Measurements from ENCODE around the gene ARID1B. TPM values are rescaled to one million over a fixed set of nuclear protein-coding genes. Genes with fewer than 3 reads are reported as not detected.

The ARID1B gene
- total RNA-seq, 1 experiment from 2014 or later = 24.2 TPM

DNA sequence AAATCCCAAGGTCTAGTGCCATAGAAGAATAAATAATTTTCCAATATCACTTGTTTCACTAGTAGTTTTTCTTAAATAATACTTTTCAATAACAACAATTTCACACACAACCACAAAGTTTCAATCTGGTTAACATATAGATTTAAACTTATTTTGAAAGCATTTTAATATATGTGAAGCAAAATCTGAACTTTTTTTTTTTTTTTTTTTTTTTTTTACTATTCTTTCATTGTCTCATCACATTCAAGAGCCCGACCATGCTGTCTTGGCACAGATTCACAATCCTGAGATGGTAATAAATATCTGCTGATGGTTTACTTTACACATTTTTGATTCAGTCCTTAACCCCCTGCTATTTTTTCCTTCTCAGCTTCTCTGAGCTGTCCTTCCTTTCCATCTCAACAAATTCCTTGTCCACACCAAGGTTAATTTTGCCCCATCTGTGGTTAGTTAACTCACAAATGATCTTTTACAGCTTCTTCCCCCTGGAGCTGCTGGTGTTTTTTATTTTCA lies 283.3 kb downstream of the ARID1B start:
- H3K27me3 ChIP-seq (ENCODE audit: low read length) = no peaks in the 10 kb centered on the region
- H3K4me1 ChIP-seq (ENCODE audit: insufficient read depth, low read length) = peaks cover 14% of the 10 kb centered on the region
- ChIA-PET CTCF (no interaction called here), POLR2A (ENCODE audit: unreplicated experiment) (no interaction called here)
- TF ChIP-seq EZH2 (IDR thresholded peaks at IDR 0.05; ENCODE audit: low read length, unreplicated experiment) (no peak), EZH2phosphoT487 (IDR thresholded peaks at IDR 0.05; ENCODE audit: borderline replicate concordance, low read length) (no peak)
- TF ChIP-seq, protein P1, sequence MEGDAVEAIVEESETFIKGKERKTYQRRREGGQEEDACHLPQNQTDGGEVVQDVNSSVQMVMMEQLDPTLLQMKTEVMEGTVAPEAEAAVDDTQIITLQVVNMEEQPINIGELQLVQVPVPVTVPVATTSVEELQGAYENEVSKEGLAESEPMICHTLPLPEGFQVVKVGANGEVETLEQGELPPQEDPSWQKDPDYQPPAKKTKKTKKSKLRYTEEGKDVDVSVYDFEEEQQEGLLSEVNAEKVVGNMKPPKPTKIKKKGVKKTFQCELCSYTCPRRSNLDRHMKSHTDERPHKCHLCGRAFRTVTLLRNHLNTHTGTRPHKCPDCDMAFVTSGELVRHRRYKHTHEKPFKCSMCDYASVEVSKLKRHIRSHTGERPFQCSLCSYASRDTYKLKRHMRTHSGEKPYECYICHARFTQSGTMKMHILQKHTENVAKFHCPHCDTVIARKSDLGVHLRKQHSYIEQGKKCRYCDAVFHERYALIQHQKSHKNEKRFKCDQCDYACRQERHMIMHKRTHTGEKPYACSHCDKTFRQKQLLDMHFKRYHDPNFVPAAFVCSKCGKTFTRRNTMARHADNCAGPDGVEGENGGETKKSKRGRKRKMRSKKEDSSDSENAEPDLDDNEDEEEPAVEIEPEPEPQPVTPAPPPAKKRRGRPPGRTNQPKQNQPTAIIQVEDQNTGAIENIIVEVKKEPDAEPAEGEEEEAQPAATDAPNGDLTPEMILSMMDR (conservative IDR thresholded peaks at IDR 0.05; ENCODE audit: low read depth, low read length) = no peak
- H3K9me3 ChIP-seq (ENCODE audit: low read length) = no peaks in the 10 kb centered on the region
- intact Hi-C loops (cut with micrococcal nuclease) = no loop called here
- no peak overlapping the region for H3K4me2 ChIP-seq (ENCODE audit: low read length)
- no peak overlapping the region for H3K9ac ChIP-seq (ENCODE audit: low read length)
- DNase-seq (no peak), ATAC-seq (no peak)
- BruUV-seq (replicated peaks) = no TSS peak
- H2AFZ ChIP-seq (ENCODE audit: low read length) = no peak overlapping the region
- no peaks in the 10 kb centered on the region for H3F3A ChIP-seq (ENCODE audit: low read length, unreplicated experiment)
- H4K20me1 ChIP-seq (ENCODE audit: low read length) = no peaks in the 10 kb centered on the region
- 0 out of 2 replicates have a peak, but pooled peaks cover 6% of the 10 kb centered on the region for H3K79me2 ChIP-seq (ENCODE audit: low read length)
- H3K4me3 ChIP-seq (ENCODE audit: low read length) = no peak overlapping the region
- no peak overlapping the region for H3K27ac ChIP-seq (ENCODE audit: low read length)
- H3K36me3 ChIP-seq (ENCODE audit: low read depth, low read length) = no peaks in the 10 kb centered on the region
- H3K9me2 ChIP-seq (replicated peaks; ENCODE audit: low read length) = no peaks in the 10 kb centered on the region

DNA sequence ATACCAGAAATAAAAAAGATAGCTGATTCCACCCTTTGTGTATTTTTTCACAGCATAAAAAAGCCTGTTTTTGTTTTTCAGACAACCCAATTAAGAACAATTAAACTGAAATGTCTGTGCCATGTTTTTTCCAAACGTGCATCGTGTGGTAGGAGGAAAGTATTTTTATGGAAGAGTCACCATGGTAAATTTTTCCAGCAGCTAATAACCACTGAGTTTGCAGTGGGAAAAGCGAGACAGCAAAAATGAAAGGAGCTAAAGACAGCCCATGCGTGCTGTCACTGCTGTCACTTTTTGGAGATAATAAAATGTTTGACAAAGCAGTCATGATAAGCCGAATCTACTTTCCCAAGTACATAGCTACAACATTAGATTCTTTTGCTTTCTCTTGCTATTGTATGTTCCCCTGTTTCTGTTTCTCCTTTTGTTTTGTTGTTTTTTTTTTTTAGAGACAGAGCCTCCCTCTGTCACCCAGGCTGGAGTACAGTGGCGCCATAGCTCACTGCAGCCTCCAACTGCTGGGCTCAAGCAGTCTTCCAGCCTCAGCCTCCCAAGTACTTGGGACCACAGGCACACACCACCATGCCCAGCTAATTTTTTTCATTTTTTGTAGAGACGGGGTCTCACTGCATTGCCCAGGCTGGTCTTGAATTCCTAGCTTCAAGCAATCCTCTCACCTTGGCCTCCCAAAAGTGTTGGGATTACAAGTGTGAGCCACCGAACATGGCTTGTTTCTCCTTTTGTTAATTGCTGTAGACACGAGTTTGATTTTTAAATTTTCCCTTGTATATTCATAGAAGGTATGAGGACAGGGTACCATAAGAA lies 284.8 kb downstream of the ARID1B start:
- H3K4me2 ChIP-seq (ENCODE audit: low read length) = no peak overlapping the region
- intact Hi-C loops (cut with micrococcal nuclease) = no loop called here
- H4K20me1 ChIP-seq (ENCODE audit: low read length) = no peaks in the 10 kb centered on the region
- DNase-seq (no peak), ATAC-seq (no peak)
- H3K9ac ChIP-seq (ENCODE audit: low read length) = no peak overlapping the region
- H3K9me3 ChIP-seq (ENCODE audit: low read length) = no peaks in the 10 kb centered on the region
- BruUV-seq (replicated peaks) = no TSS peak
- H3K9me2 ChIP-seq (replicated peaks; ENCODE audit: low read length) = no peaks in the 10 kb centered on the region
- ChIA-PET CTCF (no interaction called here), POLR2A (ENCODE audit: unreplicated experiment) (no interaction called here)
- no peak overlapping the region for H2AFZ ChIP-seq (ENCODE audit: low read length)
- no peak for TF ChIP-seq EZH2phosphoT487 (IDR thresholded peaks at IDR 0.05; ENCODE audit: borderline replicate concordance, low read length)
- TF ChIP-seq, protein P1 (conservative IDR thresholded peaks at IDR 0.05; ENCODE audit: low read depth, low read length) = no peak
- TF ChIP-seq EZH2 (IDR thresholded peaks at IDR 0.05; ENCODE audit: low read length, unreplicated experiment) = no peak
- no peaks in the 10 kb centered on the region for H3K27me3 ChIP-seq (ENCODE audit: low read length)
- H3K27ac ChIP-seq (ENCODE audit: low read length) = no peak overlapping the region
- no peaks in the 10 kb centered on the region for H3K36me3 ChIP-seq (ENCODE audit: low read depth, low read length)
- H3K79me2 ChIP-seq (ENCODE audit: low read length) = 0 out of 2 replicates have a peak, but pooled peaks cover 6% of the 10 kb centered on the region
- H3K4me3 ChIP-seq (ENCODE audit: low read length) = no peak overlapping the region
- no peaks in the 10 kb centered on the region for H3F3A ChIP-seq (ENCODE audit: low read length, unreplicated experiment)
- H3K4me1 ChIP-seq (ENCODE audit: insufficient read depth, low read length) = peaks cover 15% of the 10 kb centered on the region
